ENCODE measurements around the gene HHATL. TPM values are rescaled to one million over a fixed set of nuclear protein-coding genes. Genes with fewer than 3 reads are reported as not detected.

HHATL gene
- total RNA-seq, 3 donors from 2014 or later = 0.70 TPM; not detected in 2

- Histone ChIP-seq H3K9me3 (no peaks in the 10 kb centered on the region), H3K36me3 (ENCODE audit: low read depth) (no peaks in the 10 kb centered on the region), H3K4me1 (ENCODE audit: low read depth) (no peaks in the 10 kb centered on the region), H3K4me3 (no peak overlapping the region)
- TF ChIP-seq, protein P1, sequence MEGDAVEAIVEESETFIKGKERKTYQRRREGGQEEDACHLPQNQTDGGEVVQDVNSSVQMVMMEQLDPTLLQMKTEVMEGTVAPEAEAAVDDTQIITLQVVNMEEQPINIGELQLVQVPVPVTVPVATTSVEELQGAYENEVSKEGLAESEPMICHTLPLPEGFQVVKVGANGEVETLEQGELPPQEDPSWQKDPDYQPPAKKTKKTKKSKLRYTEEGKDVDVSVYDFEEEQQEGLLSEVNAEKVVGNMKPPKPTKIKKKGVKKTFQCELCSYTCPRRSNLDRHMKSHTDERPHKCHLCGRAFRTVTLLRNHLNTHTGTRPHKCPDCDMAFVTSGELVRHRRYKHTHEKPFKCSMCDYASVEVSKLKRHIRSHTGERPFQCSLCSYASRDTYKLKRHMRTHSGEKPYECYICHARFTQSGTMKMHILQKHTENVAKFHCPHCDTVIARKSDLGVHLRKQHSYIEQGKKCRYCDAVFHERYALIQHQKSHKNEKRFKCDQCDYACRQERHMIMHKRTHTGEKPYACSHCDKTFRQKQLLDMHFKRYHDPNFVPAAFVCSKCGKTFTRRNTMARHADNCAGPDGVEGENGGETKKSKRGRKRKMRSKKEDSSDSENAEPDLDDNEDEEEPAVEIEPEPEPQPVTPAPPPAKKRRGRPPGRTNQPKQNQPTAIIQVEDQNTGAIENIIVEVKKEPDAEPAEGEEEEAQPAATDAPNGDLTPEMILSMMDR (IDR thresholded peaks at IDR 0.05) = no peak
- ATAC-seq (no peak), DNase-seq (no peak)
- intact Hi-C loops (cut with DNase I, micrococcal nuclease) = no loop called here
These were observed 10.6 kb downstream of the HHATL start for GRCh38 chr3:42691816-42692666.

DNA sequence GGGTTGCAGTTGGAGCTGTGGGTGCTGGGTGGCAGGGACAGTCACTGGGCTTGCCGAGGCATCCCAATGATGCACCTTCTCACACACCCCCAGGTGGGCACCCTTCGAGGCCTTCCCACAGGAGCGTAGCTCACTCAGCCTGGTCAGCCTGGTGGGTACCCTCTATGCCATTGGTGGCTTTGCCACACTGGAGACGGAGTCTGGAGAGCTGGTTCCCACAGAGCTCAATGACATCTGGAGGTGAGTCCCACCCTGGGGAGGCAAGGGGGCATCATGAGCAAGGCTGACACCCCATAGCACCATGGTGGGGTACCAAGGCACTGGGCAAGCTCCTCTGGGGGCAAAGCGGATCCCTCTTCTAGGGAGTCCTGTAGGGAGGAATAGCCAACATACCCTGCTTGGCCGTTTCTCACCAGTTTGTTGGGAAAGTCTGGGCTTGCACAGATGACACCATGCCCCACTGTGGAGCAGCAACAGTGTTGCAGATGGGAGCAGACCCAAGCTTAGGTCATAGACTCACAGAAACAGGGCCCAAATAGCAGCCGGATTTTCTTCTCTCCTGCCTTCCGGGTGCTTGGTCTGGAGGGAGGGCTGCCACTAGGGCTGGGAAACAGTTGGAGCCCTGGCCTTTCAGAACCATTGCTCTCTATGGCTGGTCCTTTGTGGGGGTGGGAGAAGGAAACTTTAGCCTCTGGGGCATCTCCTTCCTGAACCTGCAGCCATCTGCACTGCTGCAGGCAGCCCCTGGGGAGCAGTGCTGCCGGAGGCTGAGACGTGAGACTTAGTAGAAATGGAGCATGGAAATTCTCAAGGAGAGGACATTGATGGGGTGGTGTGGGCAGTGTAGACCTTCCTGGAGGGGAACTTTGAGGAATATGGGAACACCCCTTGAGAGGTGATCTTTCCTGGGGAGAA lies 11.6 kb downstream of the HHATL start:
- no peaks in the 10 kb centered on the region for H3K4me1 ChIP-seq (ENCODE audit: low read depth)
- DNase-seq (no peak), ATAC-seq (no peak)
- intact Hi-C loops (cut with DNase I, micrococcal nuclease) = no loop called here
- TF ChIP-seq, protein P1 (IDR thresholded peaks at IDR 0.05) = no peak
- H3K9me3 ChIP-seq = no peaks in the 10 kb centered on the region
- H3K4me3 ChIP-seq = no peak overlapping the region
- H3K36me3 ChIP-seq (ENCODE audit: low read depth) = no peaks in the 10 kb centered on the region

DNA sequence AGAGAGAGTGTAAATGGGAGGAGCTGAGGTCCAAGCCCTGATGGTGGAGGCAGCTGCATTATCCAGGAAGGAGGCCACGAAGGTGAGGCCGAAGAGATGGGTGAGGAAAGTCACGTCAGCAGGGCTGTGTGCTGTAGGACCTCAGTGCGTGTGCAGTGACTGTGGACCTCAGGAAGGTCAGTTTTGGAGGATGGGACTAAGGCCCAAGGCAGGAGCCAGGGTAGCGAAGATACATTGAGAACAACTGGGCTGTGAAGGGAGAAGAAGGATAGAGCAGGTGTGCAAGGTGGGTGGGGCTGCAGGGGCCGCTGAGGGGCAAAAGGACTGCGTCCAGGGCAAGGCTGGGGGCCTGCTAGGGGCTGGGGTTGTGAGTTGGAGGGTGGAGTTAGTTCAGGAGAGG lies 12.4 kb downstream of the HHATL start:
- no peaks in the 10 kb centered on the region for H3K36me3 ChIP-seq (ENCODE audit: low read depth)
- TF ChIP-seq, protein P1 (IDR thresholded peaks at IDR 0.05) = no peak
- no peak overlapping the region for H3K4me3 ChIP-seq
- intact Hi-C loops (cut with DNase I, micrococcal nuclease) = no loop called here
- H3K9me3 ChIP-seq = no peaks in the 10 kb centered on the region
- H3K4me1 ChIP-seq (ENCODE audit: low read depth) = no peaks in the 10 kb centered on the region
- no peak for ATAC-seq
- DNase-seq = peak in 1 of 3 donors; percentile 15

GRCh38 chr3:42689421-42690014 lies 13.1 kb downstream of the HHATL start:
- no peak overlapping the region for H3K4me3 ChIP-seq
- ATAC-seq = no peak
- intact Hi-C loops (cut with DNase I, micrococcal nuclease) = no loop called here
- TF ChIP-seq, protein P1 (IDR thresholded peaks at IDR 0.05) = no peak
- no peaks in the 10 kb centered on the region for H3K9me3 ChIP-seq
- no peaks in the 10 kb centered on the region for H3K4me1 ChIP-seq (ENCODE audit: low read depth)
- H3K36me3 ChIP-seq (ENCODE audit: low read depth) = no peaks in the 10 kb centered on the region
- peak in 1 of 3 donors; percentile 17 for DNase-seq

All from mucosa of descending colon (tissue), 3 donors.